ENCODE measurements around the gene SCAMP4.
"Not testable (repeated sequence)": the region's sequence is repeated elsewhere in the genome, so short reads cannot be mapped to it uniquely, and the experiment has no call there.

The SCAMP4 gene

DNA sequence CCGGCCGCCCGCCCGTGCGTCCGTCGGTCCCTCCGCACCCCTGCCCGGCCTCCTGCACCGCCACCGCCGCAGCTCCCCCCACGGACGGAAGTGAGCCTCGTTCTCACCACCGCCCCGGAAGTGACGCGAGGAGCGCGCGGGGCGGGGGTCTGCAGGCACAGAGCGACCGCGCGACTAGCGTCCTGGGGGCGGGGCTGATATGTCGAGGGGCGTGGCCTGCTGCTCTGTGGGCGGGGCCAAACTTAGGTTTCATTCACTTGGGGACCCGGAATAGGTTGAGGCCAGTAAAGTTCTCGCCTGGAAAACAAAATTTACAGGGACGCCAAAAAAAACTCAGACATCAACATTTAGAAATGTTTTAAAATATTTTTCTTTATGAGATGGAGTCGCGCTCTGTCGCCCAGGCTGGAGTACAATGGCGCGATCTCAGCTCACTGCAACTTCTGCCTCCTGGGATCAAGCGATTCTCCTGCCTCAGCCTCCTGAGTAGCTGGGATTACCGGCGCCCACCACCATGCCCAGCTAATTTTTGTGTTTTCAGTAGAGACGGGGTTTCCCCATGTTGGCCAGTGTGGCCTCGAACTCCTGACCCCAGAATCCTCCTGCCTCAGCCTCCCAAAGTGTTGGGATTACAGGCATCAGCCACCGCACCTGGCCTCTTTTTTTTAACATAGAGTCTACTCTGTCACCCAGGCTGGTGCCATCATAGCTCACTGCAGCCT, 19.6 kb upstream of the SCAMP4 start, which contains the start of gene ABHD17A:
Gene ABHD17A (minus strand): TSS at position 99 of the 722 bp plus-strand sequence. CDS start 3,930 bp downstream, outside the sequence.
- ATAC-seq = peak; percentile 94
- not testable (repeated sequence) for H3K27me3 Mint-ChIP-seq, H3K36me3 Mint-ChIP-seq, H3K9me3 Mint-ChIP-seq
- peak within 1 kb of the TSS; percentile 100 for H3K4me3 Mint-ChIP-seq
- H3K4me1 Mint-ChIP-seq = peaks cover 43% of the 10 kb centered on the region
- peak within 1 kb of the TSS; percentile 91 for H3K27ac Mint-ChIP-seq

DNA sequence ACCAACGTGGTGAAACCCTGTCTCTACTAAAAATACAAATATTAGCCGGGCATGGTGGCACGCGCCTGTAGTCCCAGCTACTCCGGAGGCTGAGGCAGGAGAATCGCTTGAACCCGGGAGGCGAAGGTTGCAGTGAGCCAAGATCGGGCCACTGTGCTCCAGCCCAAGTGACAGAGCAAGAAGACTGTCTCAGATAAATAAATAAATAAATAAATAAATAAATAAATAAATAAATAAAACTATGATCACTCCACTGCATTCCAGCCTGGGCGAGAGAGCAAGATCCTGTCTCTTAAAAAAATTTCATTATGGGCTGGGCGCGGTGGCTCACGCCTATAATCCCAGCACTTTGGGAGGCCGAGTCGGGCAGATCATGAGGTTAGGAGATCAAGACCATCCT, 18.8 kb upstream of the SCAMP4 start:
- not testable (repeated sequence) for H3K27me3 Mint-ChIP-seq, H3K9me3 Mint-ChIP-seq, H3K4me3 Mint-ChIP-seq, H3K36me3 Mint-ChIP-seq, H3K27ac Mint-ChIP-seq, ATAC-seq
- H3K4me1 Mint-ChIP-seq = peaks cover 39% of the 10 kb centered on the region

DNA sequence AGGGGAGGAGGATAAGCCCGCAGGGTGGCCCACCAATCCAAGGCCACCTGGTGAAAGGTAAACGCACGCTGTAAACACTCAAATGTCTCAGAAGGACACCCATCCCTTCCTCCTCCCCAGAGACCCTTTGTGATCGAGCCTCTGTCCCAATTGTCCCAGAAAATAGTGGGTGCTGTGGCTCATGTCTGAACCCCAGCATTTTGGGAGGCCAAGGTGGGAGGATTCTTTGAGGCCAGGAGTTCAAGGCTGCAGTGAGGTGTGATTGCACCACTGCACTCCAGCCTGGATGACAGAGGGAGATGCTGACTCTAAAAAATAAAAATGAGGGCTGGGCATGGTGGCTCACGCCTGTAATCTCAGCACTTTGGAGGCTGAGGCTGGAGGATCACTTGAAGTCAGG, 16.8 kb upstream of the SCAMP4 start:
- peaks cover 25% of the 10 kb centered on the region for H3K4me1 Mint-ChIP-seq

DNA sequence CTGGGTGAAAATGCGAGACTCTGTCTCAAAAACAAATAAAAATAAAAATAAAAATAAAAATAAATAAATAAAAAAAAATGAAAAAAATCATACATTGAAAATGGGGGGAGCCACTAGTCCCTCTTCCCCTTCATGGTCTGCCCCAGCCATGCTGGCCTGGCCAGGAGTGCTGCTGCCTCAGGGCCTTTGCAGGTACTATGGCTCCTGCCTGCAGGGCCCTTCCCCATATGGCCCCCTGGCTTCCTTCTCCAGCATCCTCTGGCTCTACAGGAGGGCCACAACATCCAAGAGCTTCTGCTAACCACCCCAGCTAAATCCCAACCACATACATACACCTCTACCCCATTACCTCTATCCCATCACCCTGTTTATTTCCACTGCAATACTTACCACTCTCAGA, 15.3 kb upstream of the SCAMP4 start:
- H3K36me3 Mint-ChIP-seq = no peaks in the 10 kb centered on the region
- H3K27ac Mint-ChIP-seq = no peak overlapping the region
- H3K4me3 Mint-ChIP-seq = no peak overlapping the region
- H3K27me3 Mint-ChIP-seq = no peaks in the 10 kb centered on the region
- ATAC-seq = no peak
- peaks cover 18% of the 10 kb centered on the region for H3K4me1 Mint-ChIP-seq
- H3K9me3 Mint-ChIP-seq = no peaks in the 10 kb centered on the region

More for the DNA sequence above, 16.8 kb upstream of the SCAMP4 start:
- Mint-ChIP-seq H3K27ac (peak overlapping the region; percentile 19), H3K27me3 (no peaks in the 10 kb centered on the region), H3K9me3 (no peaks in the 10 kb centered on the region), H3K36me3 (peaks cover 5% of the 10 kb centered on the region), H3K4me3 (no peak overlapping the region)
- ATAC-seq = no peak

DNA sequence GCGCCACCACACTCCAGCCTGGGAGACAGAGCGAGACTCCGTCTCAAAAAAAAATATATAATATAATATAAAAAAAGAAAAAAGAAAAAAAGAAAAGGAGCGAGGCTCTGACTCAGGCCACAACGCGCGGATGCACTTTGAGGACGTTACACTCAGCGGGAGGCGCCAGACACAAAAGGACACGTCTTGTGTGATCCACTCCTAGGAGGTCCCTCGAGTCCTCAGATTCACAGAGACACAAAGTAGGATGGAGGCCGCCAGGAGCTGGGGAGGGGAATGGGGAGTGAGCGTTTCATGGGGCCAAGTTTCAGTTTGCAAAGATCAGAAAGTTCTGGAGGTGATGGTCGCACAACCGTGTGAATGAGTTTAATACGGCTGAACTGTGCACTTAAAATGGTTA, 11.4 kb upstream of the SCAMP4 start:
- ATAC-seq = no peak
- Mint-ChIP-seq H3K36me3 (no peaks in the 10 kb centered on the region), H3K27ac (peak overlapping the region; percentile 55), H3K9me3 (no peaks in the 10 kb centered on the region), H3K4me3 (no peak overlapping the region), H3K27me3 (no peaks in the 10 kb centered on the region), H3K4me1 (peaks cover 29% of the 10 kb centered on the region)

DNA sequence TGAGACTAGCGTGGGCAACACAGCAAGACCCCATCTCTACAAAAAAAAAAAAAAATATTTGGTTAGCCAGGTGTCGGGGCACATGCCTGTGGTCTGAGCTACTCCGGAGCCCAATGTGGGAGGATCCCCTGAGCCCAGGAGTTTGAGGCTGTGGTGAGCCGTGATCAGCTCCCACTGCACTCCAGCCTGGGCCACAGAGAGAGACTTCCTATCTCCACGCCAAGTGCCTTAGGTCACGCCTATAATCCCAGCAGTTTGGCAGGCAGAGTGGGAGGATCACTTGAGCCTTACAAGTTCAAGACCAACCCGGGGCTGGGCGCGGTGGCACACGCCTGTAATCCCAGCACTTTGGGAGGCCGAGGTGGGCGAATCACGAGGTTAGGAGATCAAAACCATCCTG, 8.7 kb upstream of the SCAMP4 start:
- Mint-ChIP-seq H3K9me3 (no peaks in the 10 kb centered on the region), H3K36me3 (no peaks in the 10 kb centered on the region), H3K4me1 (peaks cover 32% of the 10 kb centered on the region), H3K27me3 (no peaks in the 10 kb centered on the region), H3K27ac (peak overlapping the region; percentile 97), H3K4me3 (peak overlapping the region; percentile 89)
- no peak for ATAC-seq

DNA sequence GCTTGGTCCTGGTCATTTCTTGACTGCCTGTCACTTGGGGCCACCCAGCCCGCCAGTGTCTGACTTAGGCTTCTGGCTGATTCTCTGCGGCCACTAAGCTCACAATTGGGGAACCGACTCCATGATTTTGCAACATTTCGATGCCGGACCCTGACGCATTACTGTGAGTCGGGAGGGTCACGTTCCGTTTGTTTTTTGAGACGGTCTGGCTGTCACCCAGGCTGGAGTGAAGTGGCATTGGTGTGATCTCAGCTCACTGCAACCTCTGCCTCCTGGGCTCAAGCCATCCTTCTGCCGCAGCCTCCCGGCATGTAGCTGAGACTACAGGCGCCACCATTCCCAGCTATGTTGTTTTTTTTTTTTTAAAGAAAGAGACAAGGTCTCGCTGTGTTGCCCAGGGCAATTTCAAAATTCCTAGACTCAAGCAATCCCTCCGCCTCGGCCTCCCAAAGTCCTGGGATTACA, 3.2 kb upstream of the SCAMP4 start:
- Mint-ChIP-seq H3K36me3 (no peaks in the 10 kb centered on the region), H3K9me3 (no peaks in the 10 kb centered on the region), H3K27ac (peak overlapping the region; percentile 87), H3K4me3 (no peak overlapping the region), H3K4me1 (peaks cover 51% of the 10 kb centered on the region), H3K27me3 (no peaks in the 10 kb centered on the region)
- no peak for ATAC-seq

DNA sequence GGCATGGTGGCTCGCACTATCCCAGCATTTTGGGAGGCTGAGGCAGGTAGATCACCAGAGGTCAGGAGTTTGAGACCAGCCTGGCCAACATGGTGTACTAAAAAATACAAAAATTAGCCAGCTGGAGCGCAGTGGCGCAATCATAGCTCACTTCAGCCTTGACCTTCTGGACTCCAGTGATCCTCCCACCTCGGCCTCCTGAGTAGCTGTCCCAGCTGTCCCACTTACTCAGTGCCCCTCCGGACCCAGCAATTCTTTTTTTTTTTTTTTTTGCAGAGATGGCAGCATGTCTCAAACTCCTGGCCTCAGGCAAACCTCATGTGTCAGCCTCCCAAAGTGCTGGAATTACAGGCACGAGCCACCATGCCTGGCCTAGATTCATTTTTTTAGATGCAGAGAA, 2.3 kb upstream of the SCAMP4 start:
- ATAC-seq = no peak
- Mint-ChIP-seq H3K4me3 (no peak overlapping the region), H3K36me3 (no peaks in the 10 kb centered on the region), H3K9me3 (no peaks in the 10 kb centered on the region), H3K27me3 (no peaks in the 10 kb centered on the region), H3K27ac (peak overlapping the region; percentile 87), H3K4me1 (peaks cover 52% of the 10 kb centered on the region)

DNA sequence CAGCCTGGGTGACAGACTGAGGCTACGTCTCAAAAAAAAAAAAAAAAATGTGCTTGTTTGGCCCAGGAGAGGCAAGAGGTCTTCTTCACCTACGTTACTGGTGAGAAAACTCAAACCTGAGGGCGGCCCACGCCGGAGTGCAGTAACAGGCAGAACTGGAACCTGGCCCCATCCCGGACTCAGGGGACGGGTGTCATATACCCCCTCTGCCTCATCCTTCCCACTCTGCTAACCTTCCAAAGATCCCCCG, 414 bp upstream of the SCAMP4 start:
- peaks cover 70% of the 10 kb centered on the region for H3K4me1 Mint-ChIP-seq
- H3K27me3 Mint-ChIP-seq = no peaks in the 10 kb centered on the region
- no peaks in the 10 kb centered on the region for H3K36me3 Mint-ChIP-seq
- peak overlapping the region; percentile 87 for H3K27ac Mint-ChIP-seq
- H3K4me3 Mint-ChIP-seq = peak overlapping the region; percentile 93
- no peaks in the 10 kb centered on the region for H3K9me3 Mint-ChIP-seq
- ATAC-seq = peak; percentile 1

DNA sequence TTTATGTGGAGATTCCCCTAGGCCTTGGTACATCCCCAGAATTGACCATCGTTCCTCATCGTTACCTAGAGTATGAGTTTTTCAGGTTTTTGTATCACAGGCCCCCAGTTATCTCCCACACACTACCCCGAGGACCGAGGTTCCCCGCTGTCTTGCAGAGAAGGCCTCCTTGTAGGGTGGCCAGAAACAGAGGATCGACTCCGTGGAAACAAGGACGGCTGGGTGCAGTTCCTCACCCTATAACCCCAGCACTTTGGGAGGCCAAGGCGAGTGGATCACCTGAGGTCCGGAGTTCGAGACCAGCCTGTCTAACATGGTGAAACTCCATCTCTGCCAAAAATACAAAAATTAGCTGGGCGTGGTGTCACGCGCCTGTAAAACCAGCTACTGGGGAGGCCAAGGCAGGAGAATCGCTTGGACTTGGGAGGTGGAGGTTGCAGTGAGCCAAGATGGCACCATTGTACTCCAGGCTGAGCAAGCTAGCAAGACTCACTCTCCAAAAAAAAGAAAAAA, 720 bp downstream of the SCAMP4 start:
- H3K27ac Mint-ChIP-seq = peak overlapping the region; percentile 87
- H3K4me3 Mint-ChIP-seq = peak overlapping the region; percentile 93
- peaks cover 78% of the 10 kb centered on the region for H3K4me1 Mint-ChIP-seq
- peaks cover 6% of the 10 kb centered on the region for H3K36me3 Mint-ChIP-seq
- ATAC-seq = no peak
- no peaks in the 10 kb centered on the region for H3K27me3 Mint-ChIP-seq
- H3K9me3 Mint-ChIP-seq = no peaks in the 10 kb centered on the region

DNA sequence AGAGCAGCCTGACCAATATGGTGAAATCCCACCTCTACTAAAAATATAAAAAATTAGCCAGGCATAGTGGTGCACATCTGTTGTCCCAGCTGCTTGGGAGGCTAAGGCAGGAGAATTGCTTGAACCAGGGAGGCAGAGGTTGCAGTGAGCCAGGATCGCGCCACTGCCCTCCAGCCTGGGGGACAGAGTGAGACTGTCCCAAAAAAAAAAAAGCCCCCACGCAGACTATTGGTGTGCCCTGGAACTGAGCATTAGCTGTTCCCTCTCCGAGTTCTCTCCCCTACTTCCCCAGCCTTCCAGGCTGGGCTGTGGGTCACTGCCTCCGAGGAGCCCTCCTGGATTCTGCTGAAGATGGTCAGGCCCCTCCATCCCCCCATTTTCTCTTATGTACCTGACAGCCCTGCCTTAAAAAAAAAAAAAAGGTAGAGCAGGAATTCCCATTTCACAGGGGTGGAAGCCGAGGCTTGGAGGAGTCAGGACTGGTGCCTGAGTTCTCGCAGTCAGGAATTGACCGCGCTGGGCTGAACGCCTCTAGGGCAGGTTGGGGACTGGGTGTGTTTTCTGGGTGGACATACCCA, 1.9 kb downstream of the SCAMP4 start:
- H3K4me3 Mint-ChIP-seq = peak overlapping the region; percentile 57
- H3K9me3 Mint-ChIP-seq = no peaks in the 10 kb centered on the region
- peaks cover 74% of the 10 kb centered on the region for H3K4me1 Mint-ChIP-seq
- H3K27me3 Mint-ChIP-seq = no peaks in the 10 kb centered on the region
- H3K27ac Mint-ChIP-seq = no peak overlapping the region
- ATAC-seq = no peak
- peaks cover 6% of the 10 kb centered on the region for H3K36me3 Mint-ChIP-seq

DNA sequence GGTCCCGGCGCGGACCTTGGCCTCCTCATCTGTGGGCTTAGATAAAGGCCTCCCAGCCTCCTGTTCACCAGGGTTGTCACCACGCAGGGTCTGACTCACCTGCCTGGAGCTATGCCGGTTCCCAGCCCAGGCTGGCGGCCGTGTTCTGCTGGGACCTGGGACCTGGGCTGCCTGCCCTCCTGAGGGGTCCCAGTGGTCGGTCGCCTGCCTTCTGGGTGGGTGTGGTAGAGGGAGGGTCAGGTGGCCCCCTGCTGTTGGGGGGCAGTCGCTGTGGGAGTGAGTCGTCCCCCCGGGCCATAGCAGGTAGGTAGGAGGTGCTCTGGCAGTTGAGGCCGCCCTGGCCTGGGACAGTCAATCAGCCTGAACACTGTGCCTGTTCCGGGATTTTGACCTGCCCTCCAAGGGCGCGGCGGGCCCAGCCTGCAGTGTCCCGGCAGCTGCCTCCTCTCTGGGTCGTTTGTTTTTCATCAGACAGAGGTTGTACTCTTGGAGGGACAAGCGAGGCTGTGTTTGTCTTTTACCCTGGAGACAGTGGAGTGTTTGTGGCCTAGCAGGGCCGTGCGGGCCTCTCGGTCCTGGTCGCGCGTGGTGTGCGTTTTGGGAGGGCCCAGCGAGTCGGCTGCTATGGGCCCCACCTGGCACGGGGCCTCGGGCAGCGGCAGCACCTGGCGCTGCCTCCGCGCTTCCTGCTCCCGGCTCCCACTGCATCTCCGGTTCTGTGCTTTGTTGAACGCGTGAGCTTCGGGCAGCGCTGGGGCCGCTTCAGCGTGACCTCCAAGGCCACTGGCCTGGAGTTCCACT, 2.6 kb downstream of the SCAMP4 start:
- Mint-ChIP-seq H3K4me1 (peaks cover 73% of the 10 kb centered on the region), H3K9me3 (no peaks in the 10 kb centered on the region), H3K36me3 (peaks cover 8% of the 10 kb centered on the region), H3K4me3 (peak overlapping the region; percentile 26), H3K27ac (no peak overlapping the region), H3K27me3 (no peaks in the 10 kb centered on the region)
- no peak for ATAC-seq

DNA sequence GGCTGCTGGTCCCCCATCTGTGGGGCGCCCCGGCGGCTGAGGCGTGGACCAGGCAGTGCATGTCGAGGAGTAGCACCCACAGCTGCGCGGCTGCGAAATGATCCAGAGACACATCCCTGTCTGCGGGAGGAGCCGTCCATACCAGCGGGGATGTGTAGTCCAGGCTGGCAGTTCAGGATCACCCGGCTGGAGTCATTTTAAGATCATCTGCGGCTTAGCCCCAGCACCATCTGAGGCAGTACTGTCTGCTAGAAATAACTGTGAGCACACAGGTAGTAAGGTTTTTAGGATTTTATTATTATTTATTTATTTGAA, 3.1 kb downstream of the SCAMP4 start:
- Mint-ChIP-seq H3K27me3 (no peaks in the 10 kb centered on the region), H3K27ac (peak overlapping the region; percentile 67), H3K4me3 (no peak overlapping the region), H3K36me3 (peaks cover 14% of the 10 kb centered on the region), H3K4me1 (peaks cover 67% of the 10 kb centered on the region), H3K9me3 (no peaks in the 10 kb centered on the region)
- ATAC-seq = no peak

DNA sequence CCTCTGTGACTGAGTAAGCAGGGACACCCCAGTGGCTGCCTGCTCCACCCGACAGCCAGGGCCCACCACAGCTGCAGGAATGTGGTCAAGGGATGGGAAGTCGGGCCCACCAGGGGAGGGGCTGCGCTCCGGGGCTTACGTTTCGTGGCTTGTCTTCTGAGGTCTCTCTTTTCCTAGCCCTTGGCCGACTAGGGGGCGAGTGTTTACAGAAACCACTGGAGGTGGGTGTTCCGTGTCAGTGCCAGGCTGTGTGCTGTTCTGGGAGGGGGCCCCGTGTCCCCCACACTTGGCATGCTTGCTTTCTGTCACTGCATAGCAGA, 4.5 kb downstream of the SCAMP4 start:
- Mint-ChIP-seq H3K27me3 (no peaks in the 10 kb centered on the region), H3K9me3 (no peaks in the 10 kb centered on the region), H3K4me3 (peak overlapping the region; percentile 21), H3K36me3 (peaks cover 14% of the 10 kb centered on the region), H3K4me1 (peaks cover 53% of the 10 kb centered on the region), H3K27ac (peak overlapping the region; percentile 67)
- ATAC-seq = no peak

DNA sequence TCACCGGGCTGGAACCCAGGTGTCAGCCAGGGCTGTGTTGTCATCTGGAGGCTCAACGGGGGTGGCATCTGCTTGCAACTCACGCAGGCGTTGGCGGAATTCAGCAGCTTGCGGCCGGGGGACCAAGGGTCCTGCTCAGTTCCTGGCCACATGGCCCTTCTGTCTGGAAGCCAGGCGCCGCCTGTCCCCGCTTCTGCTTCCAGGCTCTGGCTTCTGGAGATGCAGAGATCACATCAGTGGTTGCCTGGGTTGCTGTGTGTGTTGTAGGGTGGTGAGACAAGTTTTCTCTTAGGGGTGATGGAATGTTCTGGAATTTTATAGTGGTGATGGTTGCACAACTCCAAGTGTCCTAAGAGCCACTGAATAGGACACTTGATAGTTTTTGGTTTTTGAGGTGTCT, 5.0 kb downstream of the SCAMP4 start:
- Mint-ChIP-seq H3K27ac (peak overlapping the region; percentile 67), H3K4me1 (peaks cover 50% of the 10 kb centered on the region), H3K4me3 (no peak overlapping the region), H3K36me3 (peaks cover 14% of the 10 kb centered on the region), H3K27me3 (no peaks in the 10 kb centered on the region), H3K9me3 (no peaks in the 10 kb centered on the region)
- no peak for ATAC-seq

DNA sequence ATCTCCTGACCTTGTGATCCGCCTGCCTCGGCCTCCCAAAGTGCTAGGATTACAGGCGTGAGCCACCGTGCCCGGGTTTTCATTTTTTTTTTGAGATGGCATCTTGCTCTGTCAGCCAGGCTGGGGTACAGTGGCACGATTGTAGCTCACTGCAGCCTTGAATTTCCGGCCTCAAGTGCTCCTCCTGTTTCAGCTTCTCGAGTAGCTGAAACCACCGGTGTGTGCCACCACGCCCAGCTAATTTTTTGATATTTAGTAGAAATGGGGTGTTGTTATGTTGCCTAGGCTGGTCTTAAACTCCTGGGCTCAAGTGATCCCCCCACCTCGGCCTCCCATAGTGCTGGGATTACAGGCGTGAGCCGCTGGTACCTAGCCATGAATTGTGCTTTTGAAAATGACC, 5.9 kb downstream of the SCAMP4 start:
- no peak overlapping the region for H3K27ac Mint-ChIP-seq
- no peaks in the 10 kb centered on the region for H3K9me3 Mint-ChIP-seq
- no peak overlapping the region for H3K4me3 Mint-ChIP-seq
- H3K4me1 Mint-ChIP-seq = peaks cover 43% of the 10 kb centered on the region
- no peaks in the 10 kb centered on the region for H3K27me3 Mint-ChIP-seq
- peaks cover 14% of the 10 kb centered on the region for H3K36me3 Mint-ChIP-seq
- no peak for ATAC-seq

Data from stimulated activated memory B cell treated with anti-CD40 and anti-IgM and Interleukin-4, amounts not matched to agents 10 μg/mL and 1 μg/mL and 100 μg/mL, for 72 hours (primary cell).